Gastroesophageal sphincter (tissue), 4 donors: ENCODE measurements around the gene L1CAM. TPM values are rescaled to one million over a fixed set of nuclear protein-coding genes. Genes with fewer than 3 reads are reported as not detected.

Experiments used
- ATAC-seq: fragments of 150-250 bp; one replicate; pipeline ENCODE4 v1.9.1; 2016; ENCODE audit warnings: mild to moderate bottlenecking, moderate library complexity
- H3K27ac ChIP-seq, 4 donors: fragments of 200-600 bp; sonication (generic) in 3 of 4; 1 replicate in 3 of 4; 2 replicates in 1 of 4; pipeline ENCODE4 v1.5.1; 2016 to 2019
- H3K27me3 ChIP-seq: fragments of 200-600 bp; sonication (generic); one replicate; pipeline ENCODE4 v1.5.1; 2019
- H3K36me3 ChIP-seq, 2 donors: fragments of 200-600 bp; sonication (generic); one replicate each; pipeline ENCODE4 v1.5.1; 2019; ENCODE audit warnings: control low read depth in 1 of 2
- H3K4me1 ChIP-seq, 3 donors: fragments of 200-600 bp; sonication (generic); 1 replicate in 2 of 3; 2 replicates in 1 of 3; pipeline ENCODE4 v1.5.1; 2016 to 2019; ENCODE audit warnings: control low read depth in 2 of 3
- H3K4me3 ChIP-seq, 2 donors: fragments of 200-600 bp; sonication (generic); one replicate each; pipeline ENCODE4 v1.5.1; 2019; ENCODE audit warnings: mild to moderate bottlenecking in 1 of 2, moderate library complexity in 1 of 2
- H3K9me3 ChIP-seq, 3 donors: fragments of 200-600 bp; sonication (generic); one replicate each; pipeline ENCODE4 v1.5.1; 2017 to 2019; ENCODE audit warnings: control low read depth in 2 of 3
- CTCF ChIP-seq, 4 experiments: fragments of 200-600 bp in 2 of 4; fragments of 450-650 bp in 2 of 4; sonication (generic) in 1 of 4; IDR thresholded peaks; one replicate each; pipeline ENCODE4 v1.5.1; 2017 to 2019; ENCODE audit warnings: antibody characterized with exemption in 4 of 4, mild to moderate bottlenecking in 2 of 4, moderate library complexity in 2 of 4
- EP300 ChIP-seq: sonication (generic); formaldehyde crosslinking; IDR thresholded peaks from one replicate; pipeline ENCODE4 v1.6.1; 2017; ENCODE audit warnings: antibody characterized with exemption, mild to moderate bottlenecking
- POLR2A ChIP-seq, 2 donors: fragments of 450-650 bp; IDR thresholded peaks; one replicate each; pipeline ENCODE4 v1.6.1; 2017; ENCODE audit warnings: antibody characterized with exemption in 2 of 2, mild to moderate bottlenecking in 2 of 2, moderate library complexity in 1 of 2
- POLR2AphosphoS5 ChIP-seq: sonication (generic); formaldehyde crosslinking; IDR thresholded peaks from one replicate; pipeline ENCODE4 v1.6.1; 2017; ENCODE audit warnings: antibody characterized with exemption
- WGBS, 2 donors: methylation state at CpG; one replicate each; pipeline ENCODE4 v1.1.5; 2018; ENCODE audit warnings: low coverage in 1 of 2; 5-methylcytosine and 5-hydroxymethylcytosine counted together
- total RNA-seq, 4 donors: library from RNA; depleted of rRNA; stranded (reverse); fragments of >200 nt; gene quantifications; one replicate each; pipeline ENCODE4 v1.1.0, GENCODE V29; 2016

The L1CAM gene
- total RNA-seq, 4 donors from 2014 or later, result 16.2 to 53.3 (median 26.7) TPM

DNA sequence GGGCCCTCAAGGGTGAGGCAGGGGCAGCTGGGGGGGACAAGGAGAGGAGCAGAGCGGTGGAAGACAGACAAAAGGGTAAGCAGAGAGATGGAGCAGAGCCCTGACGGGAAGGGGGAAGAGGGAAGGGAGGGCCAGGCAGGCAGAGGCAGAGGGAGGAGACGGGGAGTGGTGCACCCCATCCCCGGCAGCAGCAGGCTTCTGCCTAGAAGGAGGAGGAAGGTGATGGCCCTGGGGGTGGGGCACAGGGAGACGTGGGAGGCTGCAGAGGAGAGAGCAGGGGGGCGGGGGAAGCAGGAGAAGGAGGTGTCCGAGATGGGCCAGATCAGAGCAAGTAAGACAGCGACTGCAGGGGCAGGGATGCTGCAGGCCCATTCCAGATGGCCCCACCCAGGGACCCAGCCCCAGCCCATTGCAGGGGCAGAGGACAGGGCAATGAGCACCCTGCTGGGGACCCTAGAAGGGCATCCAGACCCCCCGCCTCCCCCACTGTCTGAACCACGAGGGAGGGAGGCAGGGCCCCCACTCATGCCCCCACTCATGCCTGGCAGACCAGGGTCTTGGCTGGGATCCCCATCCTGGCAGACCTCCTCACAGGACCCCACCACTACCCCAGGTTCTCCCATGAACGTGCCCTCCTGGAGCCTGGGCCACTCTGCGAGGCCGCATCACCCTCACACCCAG is 2.7 kb downstream of the L1CAM start:
- H3K4me1 ChIP-seq, result peaks cover 0 to 16% (median 4%) of the 10 kb centered on the region in 3 donors
- WGBS, 2 donors, result no CpG with 5 or more reads among the region's 13 CpGs
- no peak for ATAC-seq
- peak overlapping the region in 1 of 2 donors; percentile 8 for H3K4me3 ChIP-seq
- peaks cover 87% of the 10 kb centered on the region for H3K27me3 ChIP-seq
- H3K36me3 ChIP-seq, result no peaks in the 10 kb centered on the region
- H3K9me3 ChIP-seq, result no peaks in the 10 kb centered on the region
- TF ChIP-seq EP300 (no peak), CTCF (IDR thresholded peaks at IDR 0.05) (no peak), POLR2A (IDR thresholded peaks at IDR 0.05) (no peak), POLR2AphosphoS5 (no peak)
- peak overlapping the region in 1 of 4 donors; percentile 61 for H3K27ac ChIP-seq

DNA sequence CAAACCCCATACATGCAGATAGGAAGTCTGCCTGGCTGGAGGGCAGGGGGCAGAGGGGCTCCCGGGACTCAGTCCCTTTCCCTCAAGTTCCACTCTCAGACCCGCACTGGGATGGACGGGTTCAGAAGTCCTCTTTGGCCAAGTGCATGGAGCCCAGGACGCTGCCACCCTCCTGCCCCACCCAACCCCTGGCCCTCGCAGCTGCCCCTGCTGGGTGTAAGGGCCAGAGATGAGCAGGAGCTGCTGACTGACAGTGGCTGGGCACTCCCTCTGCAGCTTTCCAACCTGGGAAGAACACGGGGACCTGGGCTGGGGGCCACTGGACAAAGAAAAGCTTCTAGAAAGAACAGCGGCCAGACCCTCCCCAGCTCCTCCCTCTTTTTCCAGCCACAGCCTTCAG is 3.4 kb downstream of the L1CAM start:
- Histone ChIP-seq H3K27me3 (peaks cover 94% of the 10 kb centered on the region), H3K36me3 (no peaks in the 10 kb centered on the region), H3K4me3 (no peak overlapping the region), H3K4me1 (peaks cover 0 to 16% (median 4%) of the 10 kb centered on the region in 3 donors), H3K27ac (peak overlapping the region in 1 of 4 donors; percentile 45), H3K9me3 (no peaks in the 10 kb centered on the region)
- TF ChIP-seq EP300, result no peak
- TF ChIP-seq POLR2A (IDR thresholded peaks at IDR 0.05), result no peak
- TF ChIP-seq POLR2AphosphoS5, result no peak
- no peak for TF ChIP-seq CTCF (IDR thresholded peaks at IDR 0.05)
- ATAC-seq, result no peak
- WGBS, 2 donors, result no CpG with 5 or more reads among the region's 7 CpGs

- Histone ChIP-seq H3K4me1 (peaks cover 0 to 16% (median 4%) of the 10 kb centered on the region in 3 donors), H3K9me3 (no peaks in the 10 kb centered on the region), H3K27me3 (peaks cover 97% of the 10 kb centered on the region), H3K4me3 (no peak overlapping the region), H3K27ac (peak overlapping the region in 1 of 4 donors; percentile 42), H3K36me3 (no peaks in the 10 kb centered on the region)
- peak; percentile 42 for ATAC-seq
- WGBS, 2 donors, result 100% methylated on average over 1 of the region's 8 CpGs; no CpG with 5 or more reads in 1 of the 2 donors
- no peak for TF ChIP-seq CTCF (IDR thresholded peaks at IDR 0.05)
- no peak for TF ChIP-seq POLR2AphosphoS5
- TF ChIP-seq EP300, result no peak
- no peak for TF ChIP-seq POLR2A (IDR thresholded peaks at IDR 0.05)
These were observed 3.9 kb downstream of the L1CAM start for GRCh38 chrX:153882086-153882498.

DNA sequence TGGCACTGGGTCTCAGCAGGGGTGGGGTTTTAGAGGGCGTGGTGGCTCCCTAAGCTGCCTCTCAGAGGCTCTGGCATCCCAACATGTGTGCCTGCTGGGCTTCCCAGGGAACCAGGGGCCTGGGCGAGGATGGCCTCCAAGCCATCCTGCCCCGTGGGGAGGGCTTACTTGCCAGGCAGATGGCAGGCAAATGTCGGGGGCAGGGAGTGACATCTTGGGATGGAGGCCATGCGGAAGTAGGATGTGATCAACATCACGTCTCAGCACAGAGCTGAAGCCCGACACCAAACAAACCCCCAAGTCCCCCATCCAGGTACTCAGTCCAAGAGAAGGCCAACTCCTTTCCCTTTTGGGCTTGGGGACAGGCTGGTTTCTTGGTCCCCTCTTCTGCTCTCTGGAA is 4.7 kb downstream of the L1CAM start:
- Histone ChIP-seq H3K27me3 (peaks cover 95% of the 10 kb centered on the region), H3K4me3 (no peak overlapping the region), H3K27ac (peak overlapping the region in 1 of 4 donors; percentile 42), H3K9me3 (no peaks in the 10 kb centered on the region), H3K36me3 (no peaks in the 10 kb centered on the region), H3K4me1 (peaks cover 0 to 13% (median 4%) of the 10 kb centered on the region in 3 donors)
- ATAC-seq, result no peak
- TF ChIP-seq POLR2A (IDR thresholded peaks at IDR 0.05) (no peak), POLR2AphosphoS5 (no peak), CTCF (IDR thresholded peaks at IDR 0.05) (no peak), EP300 (no peak)
- no CpG with 5 or more reads among the region's 7 CpGs for WGBS, 2 donors

DNA sequence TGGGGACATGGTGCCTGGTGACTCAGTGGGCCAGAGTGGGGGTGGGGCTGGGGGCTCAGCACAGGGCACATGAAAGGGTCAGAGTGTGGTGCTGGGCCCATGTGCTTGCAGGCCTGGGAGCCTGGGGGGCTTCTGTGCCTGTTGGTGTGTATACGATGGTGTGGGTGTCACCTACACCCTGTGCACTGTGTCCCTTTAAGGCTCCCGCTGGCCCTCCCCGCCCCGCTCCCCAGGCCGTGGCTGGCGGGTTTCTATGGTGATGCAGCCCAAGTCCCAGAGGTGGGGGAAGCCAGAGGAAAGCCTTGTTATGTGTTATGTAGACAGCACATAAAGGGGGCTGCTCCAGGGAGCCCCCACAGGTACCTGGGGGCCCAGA is 5.5 kb downstream of the L1CAM start:
- Histone ChIP-seq H3K27me3 (peaks cover 94% of the 10 kb centered on the region), H3K27ac (no peak overlapping the region), H3K4me3 (no peak overlapping the region), H3K4me1 (peaks cover 0 to 6% (median 1%) of the 10 kb centered on the region in 3 donors), H3K36me3 (no peaks in the 10 kb centered on the region), H3K9me3 (no peaks in the 10 kb centered on the region)
- TF ChIP-seq CTCF (IDR thresholded peaks at IDR 0.05) (no peak), EP300 (no peak), POLR2A (IDR thresholded peaks at IDR 0.05) (no peak), POLR2AphosphoS5 (no peak)
- WGBS, 2 donors, result no CpG with 5 or more reads among the region's 6 CpGs
- ATAC-seq, result no peak
